ENCODE results near the gene ARHGEF19. TPM values are rescaled to one million over a fixed set of nuclear protein-coding genes. Genes with fewer than 3 reads are reported as not detected.

Gene ARHGEF19
- total and polyA plus RNA-seq, 8 donors: 5.0 to 17.1 (median 9.7) TPM

GRCh38 chr1:16232316-16232710 is 19.9 kb upstream of the ARHGEF19 start:
- H3K36me3 ChIP-seq: no peaks in the 10 kb centered on the region
- H3K4me3 ChIP-seq: no peak overlapping the region

GRCh38 chr1:16231331-16232315 is 19.2 kb upstream of the ARHGEF19 start:
- intact Hi-C loops (cut with DNase I): no loop called here
- FAIRE-seq: no peak
- ATAC-seq: no peak
- Histone ChIP-seq H3K36me3 (no peaks in the 10 kb centered on the region), H3K4me1 (peaks cover 0 to 7% (median 5%) of the 10 kb centered on the region in 3 donors), H3K4me3 (no peak overlapping the region), H3K9me3 (no peaks in the 10 kb centered on the region), H3K27me3 (no peaks in the 10 kb centered on the region), H3K27ac (no peak overlapping the region)
- 90 to 91% methylated on average over 35 of the region's 35 CpGs for WGBS, 2 donors
- TF ChIP-seq CTCF (IDR thresholded peaks at IDR 0.05): no peak
- peak in 2 of 6 donors; percentile 46 to 77 for DNase-seq

More at GRCh38 chr1:16232316-16232710, 19.9 kb upstream of the ARHGEF19 start:
- intact Hi-C loops (cut with DNase I): no loop called here
- ATAC-seq: no peak
- Histone ChIP-seq H3K9me3 (no peaks in the 10 kb centered on the region), H3K4me1 (peaks cover 0 to 8% (median 6%) of the 10 kb centered on the region in 3 donors), H3K27ac (no peak overlapping the region), H3K27me3 (no peaks in the 10 kb centered on the region)
- no peak for TF ChIP-seq CTCF (IDR thresholded peaks at IDR 0.05)
- FAIRE-seq: no peak
- 94 to 96% methylated on average over 5 of the region's 5 CpGs for WGBS, 2 donors
- no peak for DNase-seq

- no peak for TF ChIP-seq CTCF (IDR thresholded peaks at IDR 0.05)
- intact Hi-C loops (cut with DNase I): no loop called here
- Histone ChIP-seq H3K27ac (no peak overlapping the region), H3K36me3 (no peaks in the 10 kb centered on the region), H3K4me3 (no peak overlapping the region), H3K9me3 (no peaks in the 10 kb centered on the region), H3K27me3 (no peaks in the 10 kb centered on the region), H3K4me1 (peaks cover 0 to 2% (median under 1%) of the 10 kb centered on the region in 3 donors)
- ATAC-seq (no peak), DNase-seq (peak in 1 of 6 donors; percentile 44), FAIRE-seq (no peak)
- WGBS, 2 donors: 86 to 89% methylated on average over 13 of the region's 13 CpGs
These were observed 18.3 kb upstream of the ARHGEF19 start for GRCh38 chr1:16230744-16231143.

GRCh38 chr1:16229976-16230740 is 17.7 kb upstream of the ARHGEF19 start:
- WGBS, 2 donors: 81 to 85% methylated on average over 13 of the region's 13 CpGs
- H3K36me3 ChIP-seq: no peaks in the 10 kb centered on the region
- no peak for TF ChIP-seq CTCF (IDR thresholded peaks at IDR 0.05)
- H3K4me3 ChIP-seq: no peak overlapping the region
- no peaks in the 10 kb centered on the region for H3K27me3 ChIP-seq
- DNase-seq: peak in 1 of 6 donors; percentile 55
- FAIRE-seq: no peak
- intact Hi-C loops (cut with DNase I): no loop called here
- H3K27ac ChIP-seq: no peak overlapping the region
- ATAC-seq: no peak
- no peaks in the 10 kb centered on the region for H3K9me3 ChIP-seq
- H3K4me1 ChIP-seq: no peaks in the 10 kb centered on the region
